ENCODE measurements around the gene IRX2.

DNA sequence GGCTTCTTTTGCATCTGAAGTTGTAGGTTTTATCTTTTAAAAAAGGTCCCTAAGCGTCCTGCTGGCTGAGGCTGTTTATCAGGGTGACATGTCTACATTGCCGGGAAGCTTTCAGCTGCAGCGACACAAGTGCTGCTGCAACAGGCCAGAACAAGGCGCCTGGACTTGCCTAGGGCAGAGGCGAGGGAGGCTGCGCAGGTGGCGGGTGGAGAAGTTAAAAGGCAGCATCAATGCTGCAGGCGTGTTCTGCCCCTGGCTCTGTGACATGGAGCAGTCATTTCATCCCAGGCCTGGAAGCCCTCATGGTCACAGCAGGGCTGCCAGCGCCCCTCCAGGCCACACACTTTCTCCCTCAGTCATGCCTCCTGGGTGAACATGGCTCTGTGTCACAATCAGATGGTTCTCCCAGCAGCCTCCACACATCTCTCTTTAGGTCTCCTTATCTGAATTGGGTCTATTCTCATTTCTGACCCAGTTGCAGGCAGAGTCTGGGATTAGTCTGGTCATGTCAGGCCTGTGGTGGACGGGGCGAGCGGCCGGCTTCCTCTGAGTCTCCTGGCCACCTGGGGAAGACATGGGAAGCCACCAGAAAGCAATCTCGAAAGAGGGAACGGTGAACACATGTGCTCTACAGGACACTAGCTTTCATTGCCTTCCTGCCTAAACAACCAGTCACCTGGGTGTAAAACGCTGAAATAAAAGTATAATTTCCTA lies 41.3 kb downstream of the IRX2 start:
- TF ChIP-seq, protein P1, sequence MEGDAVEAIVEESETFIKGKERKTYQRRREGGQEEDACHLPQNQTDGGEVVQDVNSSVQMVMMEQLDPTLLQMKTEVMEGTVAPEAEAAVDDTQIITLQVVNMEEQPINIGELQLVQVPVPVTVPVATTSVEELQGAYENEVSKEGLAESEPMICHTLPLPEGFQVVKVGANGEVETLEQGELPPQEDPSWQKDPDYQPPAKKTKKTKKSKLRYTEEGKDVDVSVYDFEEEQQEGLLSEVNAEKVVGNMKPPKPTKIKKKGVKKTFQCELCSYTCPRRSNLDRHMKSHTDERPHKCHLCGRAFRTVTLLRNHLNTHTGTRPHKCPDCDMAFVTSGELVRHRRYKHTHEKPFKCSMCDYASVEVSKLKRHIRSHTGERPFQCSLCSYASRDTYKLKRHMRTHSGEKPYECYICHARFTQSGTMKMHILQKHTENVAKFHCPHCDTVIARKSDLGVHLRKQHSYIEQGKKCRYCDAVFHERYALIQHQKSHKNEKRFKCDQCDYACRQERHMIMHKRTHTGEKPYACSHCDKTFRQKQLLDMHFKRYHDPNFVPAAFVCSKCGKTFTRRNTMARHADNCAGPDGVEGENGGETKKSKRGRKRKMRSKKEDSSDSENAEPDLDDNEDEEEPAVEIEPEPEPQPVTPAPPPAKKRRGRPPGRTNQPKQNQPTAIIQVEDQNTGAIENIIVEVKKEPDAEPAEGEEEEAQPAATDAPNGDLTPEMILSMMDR (IDR thresholded peaks at IDR 0.05; ENCODE audit: low read length): no peak
- no peak for TF ChIP-seq EZH2 (optimal IDR thresholded peaks at IDR 0.05; ENCODE audit: low read depth, low read length)
